Measurements from ENCODE around the gene RFX3.

Gene RFX3

DNA sequence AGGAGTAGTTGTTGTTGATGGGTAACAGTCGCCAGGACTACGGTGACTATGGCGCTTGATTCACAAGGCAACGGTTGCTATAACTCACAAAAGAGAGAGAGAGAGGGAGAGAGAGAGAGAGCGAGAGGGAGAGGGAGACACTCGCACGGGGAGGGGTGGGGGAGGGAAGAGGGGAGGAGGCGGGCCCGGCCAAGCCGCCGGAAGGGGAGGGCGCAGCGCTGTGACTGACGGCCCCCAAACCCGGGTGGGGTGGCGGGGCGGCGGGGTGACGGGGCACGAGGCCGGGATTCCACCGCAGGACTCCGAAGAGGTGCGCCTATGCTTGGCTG lies at the start of gene RFX3:
TSS of gene RFX3 (minus strand) at position 166 of the 329 bp plus-strand sequence. CDS start 130,413 bp downstream, outside the sequence.
- FAIRE-seq = no peak

DNA sequence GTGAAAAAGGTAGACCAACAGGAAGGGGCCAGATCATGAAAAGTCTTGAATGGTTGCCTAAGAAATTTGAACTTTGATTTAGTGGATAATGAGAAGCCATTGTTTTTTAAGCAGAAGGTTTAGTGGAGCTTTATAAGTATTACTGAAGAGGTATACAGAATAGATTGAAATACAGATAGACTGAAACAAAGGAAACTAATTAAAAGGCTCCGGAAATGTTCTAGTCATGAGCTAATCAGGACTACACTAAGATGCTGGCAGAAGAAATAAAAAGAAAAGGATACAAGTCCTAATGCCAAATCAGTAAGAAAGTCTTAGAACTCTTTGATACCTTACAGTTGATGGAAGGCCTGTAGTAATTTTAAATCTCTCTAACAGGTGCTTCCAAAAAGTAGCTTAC lies 45.7 kb upstream of the RFX3 start:
- FAIRE-seq = no peak

DNA sequence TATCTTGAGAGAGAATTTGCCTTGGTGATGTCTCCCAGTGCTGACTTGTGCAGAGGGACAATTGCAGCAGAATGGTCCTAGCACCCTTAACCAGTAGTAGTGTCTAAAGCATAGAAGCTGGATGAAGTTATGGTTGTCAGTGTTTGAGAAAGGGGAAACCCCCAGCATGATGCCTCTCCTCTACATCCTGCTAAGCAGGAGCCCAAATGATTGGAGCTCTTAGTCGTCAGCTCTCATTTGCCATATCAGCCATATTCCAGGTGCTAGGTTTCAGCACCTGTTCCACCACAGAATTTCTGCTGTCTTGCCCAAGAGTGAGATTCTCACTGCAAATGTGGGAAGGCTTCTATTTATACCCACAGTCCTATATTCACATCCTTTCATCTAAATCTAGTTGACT lies 43.7 kb upstream of the RFX3 start:
- no peak for FAIRE-seq

DNA sequence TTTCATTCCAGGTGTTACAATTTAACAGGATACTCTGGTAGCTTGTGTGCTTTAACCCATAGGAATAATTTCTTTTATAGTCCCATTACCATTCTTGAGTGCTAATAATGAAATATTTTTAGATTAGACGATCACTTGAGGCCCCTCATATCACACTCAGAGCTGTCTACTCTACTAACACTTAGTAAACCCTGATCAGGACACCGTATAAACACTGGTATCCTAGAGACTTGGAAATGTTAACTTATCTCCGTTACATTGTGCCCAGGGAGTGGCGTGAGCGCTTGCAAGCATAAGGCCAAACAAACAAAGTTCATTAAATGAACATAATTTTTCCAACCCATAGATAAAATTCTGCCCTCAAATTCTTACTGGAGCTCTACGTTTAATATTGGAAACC lies 42.2 kb upstream of the RFX3 start:
- FAIRE-seq = no peak

DNA sequence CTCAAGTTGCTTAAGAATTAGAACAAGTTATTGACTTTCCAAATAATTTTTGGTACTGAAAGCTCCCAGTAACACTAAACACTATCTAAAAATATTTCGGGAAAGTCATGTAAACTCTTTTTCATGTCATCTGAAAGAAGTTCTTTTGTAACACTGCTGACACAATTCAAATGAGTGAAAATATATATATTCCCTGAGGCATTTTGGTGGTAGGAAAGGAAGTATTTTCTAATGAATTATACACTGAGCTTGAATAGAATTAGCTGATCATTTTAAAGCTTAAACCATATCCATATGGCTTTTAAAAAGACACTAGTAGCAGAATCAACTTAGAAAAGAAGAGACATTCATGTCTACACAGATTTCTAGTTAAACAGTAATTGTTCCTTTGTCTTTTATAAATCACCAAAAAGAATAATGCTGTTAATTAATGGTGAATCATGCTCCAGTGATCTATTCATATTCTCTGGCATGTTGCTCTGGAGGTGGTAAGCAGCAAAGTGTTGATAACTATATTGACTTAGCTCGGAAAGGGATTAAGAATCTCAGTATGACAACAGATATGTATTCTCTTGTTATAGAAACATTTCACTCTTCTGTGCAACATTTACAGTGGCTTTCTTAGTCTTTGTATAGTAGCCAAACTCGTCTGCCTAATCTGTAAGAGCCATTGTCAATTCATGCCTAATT lies 27.4 kb upstream of the RFX3 start:
- no peak for FAIRE-seq

DNA sequence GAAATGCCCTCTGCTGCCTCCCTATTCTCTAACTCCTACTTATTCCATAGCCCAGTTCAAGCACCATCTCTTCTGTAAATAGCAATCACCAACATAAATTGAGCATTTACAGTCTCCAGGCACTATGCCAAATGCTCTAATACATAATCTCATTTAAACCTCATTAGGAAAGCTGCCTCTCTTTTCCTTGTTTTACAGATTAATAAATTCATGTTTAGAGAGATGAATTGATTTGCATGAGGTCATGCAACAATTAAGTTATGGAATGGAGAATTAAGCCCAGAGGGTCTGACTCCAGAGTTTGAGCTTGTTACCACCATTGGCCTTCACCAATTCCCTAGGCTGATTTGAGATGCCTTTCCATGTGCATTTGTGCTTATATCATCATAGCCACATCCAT lies 23.4 kb upstream of the RFX3 start:
- FAIRE-seq = no peak

DNA sequence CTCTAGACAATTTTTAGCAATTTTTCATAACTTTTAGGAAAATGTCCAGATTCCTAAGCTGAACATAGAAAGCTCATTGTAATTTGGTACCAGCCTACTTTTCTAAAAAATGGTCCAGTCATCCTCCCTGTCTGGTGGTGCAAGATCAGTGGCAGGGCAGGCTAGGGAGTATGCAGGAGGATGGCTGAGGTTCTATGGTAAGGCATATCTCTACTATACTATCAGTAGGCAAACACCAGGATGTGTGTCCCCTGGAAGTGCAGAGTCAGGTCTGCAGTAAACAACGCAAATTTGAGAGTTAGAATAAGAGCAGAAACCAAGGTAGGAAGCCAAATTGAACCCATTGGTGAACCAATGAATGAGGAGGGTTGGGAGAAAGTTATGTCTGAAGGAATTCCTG lies 22.8 kb upstream of the RFX3 start:
- FAIRE-seq = no peak

DNA sequence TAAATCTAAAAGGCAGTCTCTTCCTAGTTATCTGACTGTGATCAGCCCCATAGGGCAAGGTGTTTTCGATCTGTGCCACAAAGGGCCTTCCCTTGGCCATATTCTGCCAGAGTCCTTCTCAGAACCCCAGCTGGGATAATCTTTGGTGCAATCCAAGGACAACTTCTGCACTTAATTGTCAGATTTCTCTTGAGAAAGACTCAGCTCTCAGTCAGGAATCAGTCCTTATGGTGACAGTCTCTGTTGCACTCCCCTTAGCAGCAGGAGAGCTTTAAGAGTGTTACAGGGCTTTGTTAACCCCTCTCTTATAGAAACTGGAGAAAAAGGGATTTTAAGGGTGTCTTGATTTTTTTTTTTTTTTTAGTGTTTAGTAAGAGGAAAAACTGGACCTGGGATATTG lies 15.4 kb upstream of the RFX3 start:
- FAIRE-seq = no peak

DNA sequence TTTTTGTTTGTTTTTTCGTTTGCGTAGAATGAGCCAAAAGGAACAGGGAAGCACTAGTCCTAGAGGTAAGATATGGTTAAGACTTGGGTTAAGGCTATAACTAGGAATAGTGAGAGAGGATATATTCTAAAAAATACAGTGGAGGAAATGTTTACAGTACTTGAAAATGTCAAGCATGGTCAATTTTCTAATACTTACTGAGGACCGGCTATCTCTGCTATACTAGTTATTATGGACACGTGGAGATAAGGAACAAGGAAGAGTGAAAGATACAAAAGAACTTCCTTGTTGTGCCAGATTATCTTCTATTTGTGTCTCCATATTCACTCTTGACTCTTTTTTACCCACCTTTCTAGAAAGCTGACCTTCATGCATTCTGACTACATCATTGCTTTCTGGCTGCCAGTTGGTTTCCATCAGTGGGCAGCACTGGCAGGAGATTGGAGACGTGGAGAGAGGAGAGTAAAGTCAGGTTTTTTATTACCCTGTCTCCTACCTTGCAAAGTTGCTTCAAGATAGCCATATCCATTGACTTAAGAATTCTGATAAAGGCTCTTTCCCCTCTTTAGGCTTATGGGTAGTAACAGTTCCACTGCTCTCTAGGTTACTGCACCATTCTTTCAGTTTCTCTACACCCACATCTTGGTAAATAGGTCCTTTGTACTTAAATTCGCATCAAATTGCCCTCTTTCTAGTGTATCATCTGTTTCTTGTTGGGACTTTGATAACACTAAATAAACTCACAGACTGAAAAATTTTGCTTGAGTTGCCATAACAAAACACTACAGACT lies 9.0 kb upstream of the RFX3 start:
- no peak for FAIRE-seq

DNA sequence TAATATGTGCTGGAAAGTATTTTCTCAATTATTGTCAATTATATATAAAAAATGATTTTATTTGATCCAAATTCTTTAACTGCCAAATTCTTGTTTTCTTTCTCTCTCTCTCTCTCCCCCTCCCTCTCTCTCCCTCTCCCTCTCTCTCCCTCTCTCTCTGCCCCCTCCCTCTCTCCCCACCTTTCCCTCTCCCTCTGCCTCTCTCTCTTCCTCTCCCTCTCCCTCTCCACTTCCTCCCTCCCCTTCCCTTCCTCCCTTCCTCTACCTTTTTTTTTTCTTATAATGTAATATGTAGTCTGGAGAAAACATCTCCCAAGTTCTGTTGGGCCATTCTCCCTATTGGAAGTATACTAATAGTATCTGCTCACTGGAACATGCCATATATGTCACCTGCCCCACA lies 6.4 kb upstream of the RFX3 start:
- no peak for FAIRE-seq

DNA sequence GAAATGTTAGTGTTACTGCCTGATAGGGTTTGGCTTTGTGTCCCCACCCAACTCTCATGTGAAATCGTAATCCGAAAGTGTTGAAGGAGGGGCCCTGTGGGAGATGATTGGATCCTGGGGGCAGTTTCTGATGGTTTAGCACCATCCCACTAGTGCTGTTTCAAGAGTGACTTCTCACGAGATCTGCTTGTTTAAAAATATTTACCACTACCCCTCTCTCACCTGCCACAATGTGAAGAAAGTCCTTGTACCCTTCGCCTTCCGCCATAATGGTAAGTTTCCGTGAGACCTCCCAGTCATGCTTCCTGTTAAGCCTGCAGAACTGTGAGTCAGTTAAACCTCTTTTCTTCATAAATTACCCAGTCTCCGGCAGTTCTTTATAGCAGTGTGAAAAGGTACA lies 2.6 kb upstream of the RFX3 start:
- FAIRE-seq = no peak

DNA sequence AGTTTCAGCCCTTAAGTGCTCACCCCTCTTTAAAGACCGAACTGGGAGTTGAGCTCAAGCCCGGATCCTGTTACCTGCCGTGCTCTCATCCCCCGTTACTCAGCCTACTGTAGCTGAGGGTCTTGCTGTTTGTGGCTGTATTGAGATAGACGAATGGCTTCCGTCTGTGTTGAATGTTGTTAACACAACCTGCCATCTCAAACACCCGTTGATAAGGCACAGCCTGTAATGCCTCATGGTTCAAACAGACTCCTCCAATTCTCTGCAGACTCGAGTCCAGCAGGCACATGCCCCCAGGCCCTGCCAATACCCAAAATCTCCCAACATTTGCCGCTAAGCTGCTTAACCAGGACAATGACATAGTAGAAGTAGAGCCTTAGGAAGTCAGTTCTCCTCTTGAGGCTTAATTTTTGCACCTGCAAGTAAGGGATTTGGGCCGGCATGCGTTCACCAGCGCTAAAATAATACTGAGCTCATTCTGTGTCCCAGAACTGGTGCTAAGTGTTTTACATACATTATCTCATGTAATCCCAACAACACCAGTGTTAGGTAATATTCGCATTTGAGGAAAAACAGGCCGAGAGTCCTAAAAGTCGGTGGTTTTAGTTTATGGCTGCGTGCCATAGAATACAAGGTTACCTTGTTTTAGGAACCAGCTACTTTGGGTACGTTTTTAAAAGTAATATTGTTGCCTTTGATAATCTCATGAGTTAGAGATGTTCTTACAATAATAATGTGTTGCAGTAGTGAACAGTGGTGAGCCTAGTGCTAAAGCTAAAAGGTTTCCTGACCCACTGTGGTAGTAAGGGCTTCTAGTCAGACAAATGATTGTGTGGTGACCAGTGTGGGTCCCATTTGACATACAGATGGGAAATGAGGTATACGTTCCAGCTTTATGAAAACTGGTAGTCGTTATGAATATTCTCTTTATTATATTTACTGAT lies 1.5 kb upstream of the RFX3 start:
- no peak for FAIRE-seq

DNA sequence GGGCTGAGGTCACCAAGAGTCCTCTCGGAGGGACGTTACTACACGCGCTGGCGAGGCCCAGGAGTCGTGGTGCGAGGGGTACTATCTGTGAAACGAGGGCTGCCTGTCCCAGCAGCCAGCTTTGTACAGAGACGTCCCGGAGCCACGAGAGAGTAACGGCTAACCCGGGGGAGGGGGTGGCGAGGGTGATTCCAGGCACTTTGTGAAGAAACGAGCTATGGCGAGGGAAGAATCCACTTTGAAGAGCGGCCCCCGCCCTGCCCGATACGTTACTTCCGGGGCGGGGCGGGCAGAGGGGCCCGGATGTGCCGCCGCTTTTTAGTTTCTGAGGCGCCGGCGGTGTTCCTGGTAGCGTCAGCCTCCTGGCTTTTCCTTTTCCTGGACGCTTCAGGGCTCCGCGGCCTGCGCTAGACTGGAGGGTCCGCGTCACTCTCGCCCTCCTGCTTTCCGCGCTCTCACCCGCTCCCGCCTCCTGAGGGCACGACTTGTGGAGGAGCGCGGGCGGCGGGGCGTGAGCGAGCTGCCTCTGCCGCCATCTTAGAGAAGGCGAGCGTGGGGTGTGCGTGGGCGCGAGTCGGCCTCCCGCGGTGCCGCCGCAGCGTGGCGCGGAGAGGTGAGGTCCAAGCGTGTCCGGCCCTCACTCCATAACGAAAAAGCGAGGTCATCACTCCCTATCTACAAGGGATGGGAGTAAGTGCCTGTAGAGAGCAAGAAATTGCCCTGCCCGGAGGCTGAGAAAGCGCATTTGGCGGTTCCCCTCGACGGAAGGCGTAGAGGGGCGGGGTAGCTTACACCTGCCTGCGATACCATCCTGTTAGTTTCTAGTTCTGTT lies 580 bp upstream of the RFX3 start:
- FAIRE-seq = peak; percentile 21

DNA sequence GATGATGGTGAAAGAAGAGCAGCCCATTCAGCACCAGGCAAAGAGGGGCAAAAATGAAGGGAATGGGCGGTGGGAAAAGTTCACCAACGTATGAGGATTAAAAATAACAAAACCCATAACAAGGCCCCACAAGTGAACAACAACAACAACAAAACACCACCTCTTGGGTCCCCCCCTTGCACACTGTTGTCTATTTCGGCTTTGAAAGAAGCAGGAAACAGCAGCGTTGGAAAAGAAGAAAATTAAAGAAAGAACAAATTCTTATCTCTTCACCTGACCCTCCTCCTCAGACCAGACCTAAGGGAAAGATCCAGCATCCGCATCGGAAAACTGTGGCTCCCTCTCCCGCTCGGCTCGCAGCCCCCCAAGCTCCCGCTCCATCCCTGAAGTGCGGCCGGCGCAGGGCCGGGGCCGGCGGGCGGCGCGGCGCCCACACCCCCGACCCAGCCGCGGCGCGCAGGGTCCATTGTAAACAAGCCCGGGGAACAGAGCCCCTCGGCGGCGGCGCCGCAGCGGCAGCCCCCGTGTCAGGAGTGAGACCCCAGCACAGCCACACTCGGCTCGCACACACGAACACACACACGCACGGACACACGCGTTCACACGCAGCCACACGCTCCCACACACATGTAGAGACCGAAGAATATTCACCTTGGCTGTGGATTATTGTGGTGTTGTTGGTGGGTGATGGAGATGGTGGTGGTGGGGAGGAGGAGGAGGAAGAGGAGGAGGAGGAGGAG lies 535 bp downstream of the RFX3 start:
- no peak for FAIRE-seq

DNA sequence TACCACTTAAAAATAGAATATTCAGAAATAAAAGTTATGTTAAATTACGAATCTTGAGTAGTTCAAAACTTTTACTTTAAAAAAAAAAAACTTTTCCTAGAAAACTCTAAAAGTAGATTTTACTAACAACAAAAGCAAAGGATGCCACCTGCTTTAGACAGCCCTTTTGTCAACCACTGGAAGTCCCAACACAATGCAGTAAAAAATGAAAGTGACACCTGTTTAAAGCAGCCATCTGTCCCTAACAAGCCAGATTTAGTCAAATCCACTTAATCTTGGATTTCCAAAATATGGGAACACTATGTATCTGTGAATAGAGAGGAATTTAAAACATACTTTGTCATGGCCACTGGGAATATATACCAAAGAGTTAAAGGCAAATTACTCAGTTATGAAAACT lies 3.8 kb downstream of the RFX3 start:
- no peak for FAIRE-seq

DNA sequence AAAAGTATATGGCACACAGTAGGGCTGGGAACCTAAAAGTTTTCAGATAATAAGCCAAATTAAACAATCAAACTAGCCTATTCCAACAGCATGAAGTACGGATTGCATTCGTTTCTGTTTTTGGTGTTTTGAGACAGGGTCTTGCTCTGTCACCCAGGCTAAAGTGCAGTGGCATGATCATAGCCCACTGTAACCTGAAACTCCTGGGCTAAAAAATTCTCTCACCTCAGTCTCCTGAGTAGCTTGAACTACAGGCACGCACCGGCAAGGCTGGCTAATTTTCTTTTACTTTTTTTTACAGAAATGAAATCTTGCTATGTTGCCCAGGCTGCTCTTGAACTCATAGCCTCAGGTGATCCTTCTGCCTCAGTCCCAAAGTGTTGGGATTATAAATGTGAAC lies 5.2 kb downstream of the RFX3 start:
- FAIRE-seq = no peak

DNA sequence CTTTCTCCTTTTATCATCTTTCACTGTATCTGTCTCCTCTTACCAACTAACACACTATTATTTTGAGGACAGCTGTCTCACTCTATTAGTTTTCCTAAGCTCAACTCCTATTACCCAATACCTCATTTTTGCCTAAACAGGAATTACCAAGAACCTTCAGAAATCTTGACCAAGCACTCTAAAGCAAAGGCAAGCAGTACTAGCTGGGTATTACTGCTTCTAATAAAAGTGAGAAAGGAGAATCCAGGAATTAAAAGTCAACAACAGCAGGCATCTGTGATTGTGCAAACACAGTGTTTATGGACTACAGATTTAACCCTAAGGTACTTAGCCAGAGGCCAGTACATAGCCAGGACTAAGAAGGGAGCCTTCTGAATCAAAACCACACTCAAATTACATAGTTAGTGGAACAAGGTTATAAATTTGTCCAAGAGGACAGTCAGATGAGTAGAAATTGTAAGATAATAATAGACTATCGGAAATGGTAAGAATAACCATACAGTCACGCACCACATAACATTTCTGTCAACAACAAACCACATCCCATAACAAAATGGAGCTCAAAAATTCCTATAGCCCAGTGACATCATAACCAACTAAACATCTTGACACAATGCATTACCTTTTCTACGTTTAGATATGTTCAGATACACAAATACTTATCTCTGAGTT lies 8.3 kb downstream of the RFX3 start:
- FAIRE-seq = no peak

DNA sequence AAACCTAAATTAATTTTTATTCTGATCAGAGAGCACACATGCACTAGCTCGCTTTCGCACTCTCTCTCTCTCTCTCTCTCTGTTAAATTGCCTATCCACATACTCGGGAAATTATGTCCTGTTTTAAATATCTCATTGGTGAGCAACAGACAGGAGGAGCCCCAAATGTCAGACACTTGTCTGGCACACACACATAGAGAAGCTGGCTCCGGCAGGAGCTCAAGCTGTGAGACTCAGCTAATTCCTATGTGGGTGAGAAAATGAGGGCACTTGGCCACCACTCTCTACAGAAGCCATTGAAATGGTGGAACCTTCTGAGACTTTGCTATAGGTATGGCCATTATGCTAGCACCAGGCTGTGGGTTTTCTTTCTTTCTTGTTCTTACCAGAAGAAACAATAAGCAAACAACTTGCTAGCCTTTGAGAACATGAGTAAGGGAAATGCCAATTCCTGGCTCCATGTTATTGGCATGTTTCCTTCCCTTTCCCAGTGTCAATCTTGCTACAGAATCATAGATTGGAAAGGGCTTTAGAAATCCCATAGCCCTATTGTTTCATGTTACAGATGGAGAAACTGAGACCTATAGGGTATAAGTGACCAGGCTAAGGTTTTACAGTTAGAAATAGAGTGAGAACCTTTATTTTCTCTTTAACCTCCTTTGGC lies 9.0 kb downstream of the RFX3 start:
- no peak for FAIRE-seq

DNA sequence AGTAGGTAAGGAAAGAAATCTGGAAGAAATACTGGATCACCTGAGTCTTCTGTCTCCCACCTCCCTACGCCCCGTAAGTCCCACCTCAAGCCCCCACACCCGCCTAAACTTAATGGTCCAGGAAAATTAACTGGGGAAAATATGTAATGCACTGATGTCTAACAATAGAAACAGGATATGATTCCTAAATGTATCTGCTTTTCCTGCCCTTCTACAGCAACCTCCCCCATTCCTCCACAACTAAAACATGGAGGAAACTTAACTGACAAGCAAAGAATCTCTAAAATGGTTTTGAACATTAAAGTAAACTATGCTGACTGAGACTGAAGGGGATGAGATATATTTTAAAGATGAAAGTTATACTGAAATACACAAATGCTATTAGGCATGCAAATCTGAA lies 10.4 kb downstream of the RFX3 start:
- FAIRE-seq = no peak

DNA sequence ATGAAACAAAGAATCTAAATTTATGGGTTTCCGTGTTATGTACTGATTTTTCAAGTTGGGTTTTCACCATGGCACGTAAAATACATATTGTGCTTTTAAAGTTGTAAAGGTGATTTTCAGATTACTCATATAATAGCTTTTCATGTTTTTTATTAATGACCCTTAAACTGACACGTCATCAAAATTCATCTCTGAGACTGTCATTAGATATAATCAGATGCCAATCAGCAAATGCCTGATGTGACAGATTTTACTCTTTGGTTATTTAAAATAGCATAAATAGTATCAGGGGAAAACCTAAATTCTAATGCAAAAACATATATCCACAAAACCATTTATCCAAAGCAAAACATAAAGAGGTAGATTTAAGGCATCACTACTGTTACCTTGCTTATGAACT lies 11.0 kb downstream of the RFX3 start:
- FAIRE-seq = no peak

DNA sequence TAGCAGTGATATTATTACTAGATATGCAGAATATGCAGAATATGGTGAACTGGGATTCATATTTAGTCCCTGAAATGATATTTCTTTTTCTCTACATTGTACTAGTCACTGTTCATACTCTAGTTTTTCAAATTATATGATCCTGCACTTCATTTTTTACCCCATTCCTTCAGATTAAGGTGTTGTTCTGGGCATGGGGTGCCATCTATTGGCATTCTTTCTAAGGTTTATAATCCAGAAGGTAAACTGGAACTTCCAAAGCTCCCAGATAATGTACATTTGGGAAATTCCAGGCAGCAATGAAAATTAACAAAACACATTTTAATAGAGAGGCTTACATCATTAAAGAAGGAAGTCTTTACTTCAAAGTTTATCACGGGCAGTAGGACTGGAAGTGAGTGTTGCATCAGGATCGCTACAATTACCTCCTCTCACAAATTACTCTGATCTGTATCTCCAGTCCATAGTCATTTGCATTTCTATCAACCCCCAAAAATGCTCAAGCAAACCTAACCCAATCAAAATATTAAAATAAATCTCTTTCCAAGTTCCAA lies 12.5 kb downstream of the RFX3 start:
- no peak for FAIRE-seq
